GM21619 (cell line): Measurements from ENCODE around the gene NDUFS7.
A peak's percentile ranks its signal among the peaks of the same experiment; 100 is the strongest.

Experiments used
- ATAC-seq: cut with Tn5 transposase; IDR thresholded peaks from one replicate; pipeline ENCODE4 v1.9.1; 2021; ENCODE audit not compliant: unreplicated experiment

Gene NDUFS7

GRCh38 chr19:1399745-1400144, 16.0 kb downstream of the NDUFS7 start:
- ATAC-seq: no peak

DNA sequence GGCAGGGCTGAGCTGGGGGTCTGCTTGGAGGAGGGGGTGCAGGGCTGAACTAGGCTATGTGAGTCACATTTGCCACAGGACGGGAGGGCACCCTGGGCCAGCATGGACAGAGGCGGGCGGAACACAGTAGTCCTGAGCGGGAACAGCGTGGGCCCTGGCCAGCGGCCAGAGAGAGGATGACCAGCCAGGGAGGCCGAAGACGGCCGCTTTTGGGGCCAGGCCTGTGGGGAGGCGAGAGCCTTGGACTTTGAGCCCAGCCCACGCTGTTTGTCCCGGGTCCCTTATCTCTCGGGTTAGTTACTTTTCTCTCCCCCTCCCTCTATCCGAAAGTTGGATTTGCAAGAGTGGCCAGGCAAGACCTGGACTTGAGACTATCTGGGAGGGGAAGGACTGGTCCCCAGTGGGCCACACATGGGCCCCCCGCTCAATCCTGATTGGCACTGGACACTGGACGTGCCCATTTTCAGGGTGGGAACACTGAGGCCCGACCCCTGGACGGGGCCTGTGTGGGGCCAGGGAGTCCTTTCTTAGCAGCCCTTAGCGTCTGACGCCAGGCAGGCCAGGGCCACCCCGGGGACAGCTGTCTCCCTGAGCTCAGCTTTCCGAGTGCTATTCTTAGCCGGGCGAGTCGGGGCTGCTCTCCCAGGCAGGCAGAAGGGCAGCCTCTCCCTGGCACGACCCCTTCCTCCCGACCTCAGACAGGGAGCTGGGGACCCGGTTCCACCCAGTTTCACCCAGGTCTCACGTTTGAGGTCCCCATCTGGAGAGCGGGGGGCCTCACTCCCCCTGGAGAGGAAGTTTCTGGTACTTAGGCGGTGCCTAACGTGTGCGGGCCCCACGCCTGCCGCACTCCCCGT, 16.8 kb downstream of the NDUFS7 start:
- ATAC-seq: no peak

DNA sequence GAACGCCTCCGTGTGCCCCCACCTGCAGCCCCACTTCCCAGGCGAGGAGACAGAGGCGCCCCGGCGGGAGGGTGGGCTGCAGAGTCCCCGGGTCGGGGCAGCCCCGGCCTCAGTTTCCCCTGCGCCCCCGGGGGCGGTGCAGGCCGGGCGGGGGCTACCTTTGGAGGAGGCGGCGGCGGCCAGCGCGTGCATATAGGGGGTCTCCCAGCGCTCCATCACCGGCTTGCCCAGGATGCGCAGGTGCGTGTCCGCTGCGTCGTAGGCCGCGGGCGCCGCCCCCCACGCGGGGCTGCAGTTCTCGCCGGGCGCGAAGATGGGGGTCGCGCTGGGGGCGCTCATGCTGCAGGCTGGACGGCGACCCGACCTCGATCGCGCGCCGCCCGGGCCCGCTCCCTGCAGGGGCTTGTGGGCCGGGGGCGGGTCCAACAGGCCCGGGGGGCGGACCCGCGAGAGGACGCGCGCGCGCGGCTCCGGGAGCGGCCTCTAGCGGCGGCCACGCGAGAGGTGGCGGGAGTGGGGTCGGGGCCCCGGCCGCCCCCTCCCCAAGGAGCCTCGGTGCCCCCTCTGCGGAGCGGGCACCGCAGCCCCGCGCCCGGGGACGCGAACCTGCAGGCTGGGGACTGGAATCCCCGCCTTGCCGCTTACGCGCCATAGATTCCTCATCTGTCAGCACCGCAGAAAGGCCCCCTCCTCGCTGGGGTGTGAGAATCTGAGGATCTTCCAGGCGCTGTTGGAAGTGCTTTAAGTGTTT, 17.6 kb downstream of the NDUFS7 start, which contains the start of gene GAMT:
Gene GAMT, minus strand, starts transcription at position 405 of the 751 bp plus-strand sequence. Its CDS starts 66 bp downstream, at position 339.
- ATAC-seq: no peak

DNA sequence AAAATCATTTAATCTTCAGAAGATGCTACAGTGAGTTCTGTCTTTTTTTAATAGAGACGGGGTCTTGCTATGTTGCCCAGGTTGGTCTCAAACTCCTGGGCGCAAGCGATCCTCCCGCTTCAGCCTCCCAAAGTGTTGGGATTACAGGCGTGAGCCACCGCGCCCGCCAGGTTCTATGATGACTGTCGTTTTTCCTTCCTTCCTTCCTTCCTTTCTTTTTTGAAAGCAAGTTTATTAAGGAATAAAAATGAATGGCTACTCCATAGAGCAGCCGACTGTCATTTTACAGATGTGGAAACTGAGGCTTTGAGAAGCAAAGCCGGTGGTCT, 18.1 kb downstream of the NDUFS7 start:
- ATAC-seq: no peak

DNA sequence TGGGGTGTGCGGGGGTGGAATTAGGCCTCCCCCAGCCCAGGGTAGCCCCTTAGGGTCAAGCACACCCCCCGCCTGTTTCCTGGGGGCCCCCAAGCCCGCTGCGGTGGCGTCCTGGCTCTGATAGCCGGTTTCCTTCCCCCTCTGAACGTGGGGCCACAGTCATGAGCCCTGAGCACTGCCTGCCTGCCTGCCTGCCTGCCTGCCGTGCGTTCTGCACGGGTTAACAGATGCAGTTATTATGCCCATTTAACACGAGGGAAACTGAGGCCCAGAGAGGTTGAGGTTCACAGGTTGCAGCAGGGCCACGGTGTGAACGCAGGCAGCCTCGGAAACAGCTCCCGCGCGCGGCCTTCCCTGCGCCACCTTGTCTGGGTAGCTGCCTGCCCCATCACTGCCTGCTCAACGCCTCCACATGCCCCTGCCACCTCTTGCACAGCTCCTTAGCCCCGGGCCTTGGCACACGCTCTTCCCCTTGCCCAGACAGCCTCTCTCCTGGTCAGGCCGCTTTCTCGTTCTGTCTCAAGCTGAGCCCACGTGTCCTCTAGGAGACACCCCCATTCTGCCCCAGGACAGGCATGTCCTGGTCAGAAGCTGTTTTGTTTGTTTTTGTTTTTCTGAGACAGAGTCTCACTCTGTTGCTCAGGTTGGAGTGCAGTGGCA, 18.8 kb downstream of the NDUFS7 start:
- ATAC-seq: no peak

GRCh38 chr19:1406774-1407527, 23.2 kb downstream of the NDUFS7 start:
- ATAC-seq: peak; percentile 66

DNA sequence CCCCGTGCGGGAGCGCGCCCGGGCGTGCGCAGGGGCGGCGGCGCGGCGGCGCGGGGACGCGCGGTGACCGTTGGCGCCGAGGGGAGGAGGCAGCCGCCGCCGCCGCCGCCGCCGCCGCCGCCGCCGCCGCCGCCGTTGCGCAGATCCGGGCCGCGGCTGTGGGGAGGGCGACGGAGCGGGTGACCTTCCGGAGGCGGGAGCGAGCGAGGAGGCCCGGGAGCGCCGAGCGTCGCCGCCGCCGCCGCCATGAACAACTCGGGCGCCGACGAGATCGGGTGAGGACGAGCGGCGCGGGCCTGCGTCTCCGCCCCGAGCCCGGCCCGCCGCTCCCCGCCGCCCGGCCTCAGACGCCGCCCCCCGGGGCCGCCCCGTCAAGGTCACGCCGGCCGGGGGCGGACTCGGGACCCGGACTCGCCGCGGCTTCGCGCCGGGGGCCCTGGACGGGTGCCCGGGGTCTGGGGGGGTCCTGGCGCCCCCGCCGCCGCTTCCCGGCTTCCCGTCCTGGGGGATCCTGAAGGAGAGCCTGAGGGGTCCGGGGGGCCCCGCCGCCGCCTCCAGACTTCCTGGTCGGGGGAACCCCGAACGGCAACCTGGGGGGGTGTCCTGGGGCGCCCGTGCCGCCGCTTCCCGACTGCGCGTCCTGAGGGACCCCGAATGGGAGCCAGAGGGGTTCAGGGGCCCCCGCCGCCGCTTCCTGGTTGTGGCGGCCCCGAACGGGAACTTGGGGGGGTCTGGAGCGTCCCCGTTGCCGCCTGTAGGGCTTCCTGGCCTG, 24.0 kb downstream of the NDUFS7 start, which contains the start of gene DAZAP1:
Gene DAZAP1, plus strand, starts transcription at position 59 of the 772 bp plus-strand sequence. Its CDS starts 188 bp downstream, at position 247.
- ATAC-seq: peak; percentile 20

- peak; percentile 9 for ATAC-seq
Measured at GRCh38 chr19:1408300-1409203, 24.8 kb downstream of the NDUFS7 start.

GRCh38 chr19:1409204-1410005, 25.7 kb downstream of the NDUFS7 start:
- ATAC-seq: no peak

DNA sequence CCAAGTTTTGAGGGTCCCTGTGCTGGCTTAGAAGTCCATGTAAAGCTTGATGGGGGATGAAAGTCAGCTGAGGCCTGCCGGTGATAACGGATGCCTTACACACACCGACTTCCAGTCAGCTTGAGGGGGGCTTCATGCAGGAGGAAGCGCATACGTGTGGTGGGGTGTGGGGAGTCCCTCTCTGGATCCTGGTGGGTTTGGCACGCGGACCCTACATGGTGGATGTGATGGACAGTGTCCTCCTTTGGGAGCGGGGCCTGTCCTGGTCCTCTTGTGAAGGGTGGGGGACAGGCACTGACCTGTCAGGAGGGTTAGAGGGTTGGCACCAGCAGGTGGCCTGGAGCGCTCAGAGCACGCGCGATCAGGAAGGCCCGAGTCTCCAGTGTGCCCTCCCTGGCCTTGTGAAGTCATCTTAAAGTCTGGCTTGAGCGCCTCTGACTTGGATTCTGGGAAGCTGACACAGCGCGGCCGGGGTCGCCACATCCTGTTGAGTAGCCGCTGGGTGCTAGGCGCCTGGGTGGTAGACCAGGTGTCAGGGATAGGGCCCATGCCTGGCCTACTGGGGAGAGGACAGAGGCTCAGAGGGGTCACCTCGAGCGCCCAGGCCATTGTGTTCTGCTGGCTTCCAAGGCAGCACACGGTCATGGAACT, 26.6 kb downstream of the NDUFS7 start:
- ATAC-seq: no peak

- no peak for ATAC-seq
Measured at GRCh38 chr19:1410789-1411188, 27.1 kb downstream of the NDUFS7 start.

- ATAC-seq: no peak
Measured at GRCh38 chr19:1411255-1412191, 27.8 kb downstream of the NDUFS7 start.

DNA sequence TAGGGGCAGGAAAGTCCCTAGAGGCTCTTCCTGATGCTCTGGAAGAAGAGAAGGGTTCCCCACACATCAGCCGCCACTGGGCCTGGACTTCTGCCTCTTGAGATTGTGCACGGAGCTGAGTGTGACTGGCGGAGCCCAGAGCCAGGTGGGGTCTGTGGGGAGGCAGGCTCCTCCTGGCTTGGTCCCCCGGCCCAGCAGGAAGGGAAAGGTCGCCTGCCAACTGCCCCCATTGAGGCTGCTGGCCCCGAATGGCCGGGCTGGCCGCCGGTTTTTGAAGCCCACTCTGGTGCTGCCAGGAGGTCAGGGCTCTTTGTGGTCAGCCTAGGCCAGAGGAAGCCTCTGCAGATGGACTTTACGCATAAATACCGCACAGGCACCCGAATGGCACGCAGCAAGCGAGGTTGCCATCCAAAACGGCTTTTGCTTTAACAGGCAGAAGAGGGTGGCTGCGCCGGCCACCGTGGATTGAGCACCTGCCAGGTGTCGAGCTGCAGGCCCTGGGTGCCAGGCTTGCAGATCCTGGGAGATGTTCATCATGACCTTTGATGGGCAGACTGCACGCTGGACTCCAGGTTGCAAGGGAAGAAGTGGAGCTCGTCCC, 28.7 kb downstream of the NDUFS7 start:
- ATAC-seq: no peak

DNA sequence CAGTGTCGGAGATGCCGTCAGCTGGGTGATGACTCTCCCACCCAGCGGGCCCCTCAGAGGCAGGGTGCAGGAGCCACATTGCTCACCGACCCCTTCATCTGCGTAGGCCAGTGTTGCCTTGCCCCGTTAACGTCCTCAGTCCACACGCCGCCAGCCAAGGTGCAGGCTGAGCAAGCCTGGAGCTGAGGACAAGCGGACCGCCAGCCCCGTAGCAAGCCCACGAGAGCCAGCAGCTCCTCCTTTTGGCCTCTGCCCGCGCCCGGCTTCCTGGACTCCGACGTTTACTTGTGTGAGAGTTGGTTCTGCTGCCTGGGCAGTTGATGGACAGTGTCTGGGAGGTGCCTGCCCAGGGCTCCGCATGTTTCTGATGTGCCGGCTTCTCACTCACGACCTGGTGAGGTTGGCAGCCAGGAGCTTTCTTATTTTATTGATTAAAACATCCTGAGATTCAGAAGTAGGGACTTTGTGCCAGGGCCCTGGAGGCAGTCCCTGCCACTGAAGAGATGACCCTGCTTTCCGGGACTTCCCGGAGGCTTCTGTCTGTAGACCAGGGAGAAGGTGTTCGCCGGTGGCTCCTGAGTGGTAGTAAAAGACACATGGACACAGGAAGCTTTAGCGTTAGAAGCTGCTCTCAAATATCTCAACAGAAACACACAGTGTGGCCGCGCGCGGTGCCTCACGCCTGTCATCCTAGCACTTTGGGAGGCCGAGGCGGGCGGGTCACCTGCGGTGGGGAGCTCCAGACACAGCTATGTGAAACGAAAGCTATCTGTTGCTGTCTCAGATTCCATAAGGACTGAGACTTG, 29.5 kb downstream of the NDUFS7 start:
- ATAC-seq: no peak
